IPS-NIHi11 (cell line): ENCODE measurements around the gene CTU2.
A peak's percentile ranks its signal among the peaks of the same experiment; 100 is the strongest.

Experiments
- DNase-seq: peaks from one replicate; pipeline ENCODE4 v3.0.0; 2012; ENCODE audit warnings: mixed read lengths, low spot score

CTU2 gene

GRCh38 chr16:88697116-88697830, 9.0 kb upstream of the CTU2 start:
- no peak for DNase-seq

- peak; percentile 78 for DNase-seq
Measured at GRCh38 chr16:88697831-88698615, 8.3 kb upstream of the CTU2 start.

DNA sequence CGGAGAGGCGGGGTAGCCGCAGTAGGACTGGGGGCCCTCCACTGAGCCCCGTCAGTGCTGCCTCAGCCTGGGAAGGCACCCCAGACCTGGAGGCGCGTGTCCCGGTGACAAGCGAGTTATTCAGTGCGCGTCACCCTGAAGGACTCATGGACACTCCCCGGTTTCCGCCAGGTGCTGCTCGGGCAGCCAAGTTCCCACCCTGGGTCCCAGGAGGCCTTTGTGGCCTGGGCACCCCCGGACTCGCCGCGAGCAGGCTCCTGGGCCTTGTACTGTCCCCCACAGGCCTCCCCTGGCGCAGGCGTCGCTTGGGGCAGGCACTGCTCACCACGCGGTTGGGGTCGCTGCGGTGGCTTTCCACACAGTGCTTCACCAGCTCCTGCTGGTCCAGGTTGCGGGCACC, 7.7 kb upstream of the CTU2 start:
- no peak for DNase-seq

- DNase-seq: no peak
Measured at GRCh38 chr16:88699180-88699579, 7.1 kb upstream of the CTU2 start.

GRCh38 chr16:88700322-88700635, 6.0 kb upstream of the CTU2 start:
- no peak for DNase-seq

DNA sequence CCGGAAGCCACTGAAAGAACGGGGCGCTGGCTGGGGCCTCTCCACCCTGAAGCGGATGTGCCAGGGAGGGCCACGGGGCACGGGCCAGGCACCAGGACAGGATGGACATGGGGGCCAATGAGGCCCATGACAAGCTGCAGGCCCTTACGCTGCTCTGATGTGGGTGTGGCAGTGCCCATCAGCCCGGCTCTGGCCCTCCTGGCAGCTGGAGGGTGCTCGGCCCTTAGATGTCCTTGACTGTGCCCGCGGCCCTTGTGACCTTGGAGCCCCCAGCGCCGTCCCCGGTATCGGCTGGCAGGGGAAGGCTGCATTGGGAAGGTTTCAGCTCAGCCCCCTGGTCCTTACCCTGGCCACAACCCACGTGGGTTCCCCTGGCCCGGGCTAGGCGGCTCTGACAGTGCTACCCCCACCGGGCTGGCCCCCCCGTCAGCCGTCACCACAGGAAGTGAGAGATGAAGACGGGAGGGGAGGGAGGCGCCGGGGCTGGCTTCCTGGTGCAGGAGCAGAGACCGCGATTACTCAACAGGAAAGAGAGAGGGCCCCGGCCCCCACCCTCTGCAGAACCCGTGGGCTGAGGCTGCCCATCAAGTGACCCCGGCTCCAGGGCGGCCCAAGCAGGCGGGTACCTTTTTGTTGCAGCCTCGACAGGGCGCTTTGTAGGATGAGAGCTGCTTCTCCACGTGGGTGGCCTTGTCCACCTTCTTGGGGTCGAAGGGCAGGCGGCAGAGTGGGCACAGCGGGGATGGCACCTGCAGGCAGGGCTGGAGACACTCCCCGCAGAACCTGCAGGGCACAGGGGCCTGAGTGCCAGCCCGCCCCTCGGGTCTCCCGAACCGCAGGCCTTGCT, 5.4 kb upstream of the CTU2 start:
- DNase-seq: no peak

DNA sequence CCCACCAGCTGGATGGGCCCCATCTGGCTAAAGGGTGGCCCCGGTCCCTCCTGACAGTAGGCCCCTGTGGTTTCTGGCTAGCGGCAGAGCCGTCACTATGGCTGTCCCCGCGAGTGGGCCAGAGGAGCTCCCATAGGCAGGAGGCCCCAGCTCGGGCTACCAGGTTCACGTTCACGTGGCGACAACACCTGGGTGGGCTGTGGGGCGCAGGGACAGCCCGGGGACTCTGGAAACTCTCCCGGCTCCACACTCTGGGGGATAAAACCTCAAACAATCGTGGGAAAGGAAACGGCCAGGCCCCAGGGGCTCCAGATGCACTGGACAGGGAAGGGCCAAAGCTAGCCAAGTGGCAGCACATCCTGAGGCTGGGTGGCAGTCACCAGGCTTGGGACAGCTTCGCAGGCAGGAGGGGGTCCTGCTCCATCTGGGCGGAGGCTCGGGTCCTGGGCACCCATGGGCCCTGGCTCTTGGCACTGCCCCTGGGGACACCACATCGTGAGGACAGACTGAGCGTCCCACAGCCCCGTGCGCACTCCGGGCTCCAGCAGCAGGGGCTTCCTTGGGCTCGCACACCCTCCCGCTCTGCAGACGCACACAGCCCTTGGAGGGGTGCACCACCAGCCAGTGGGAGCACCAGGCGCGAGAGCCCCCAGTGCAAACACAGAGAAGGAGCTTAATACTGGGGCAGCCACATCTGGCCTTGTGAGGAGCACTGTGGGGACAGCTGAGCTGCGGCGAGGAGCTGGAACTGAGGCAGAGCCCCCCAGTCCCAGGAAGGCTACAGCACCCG, 4.5 kb upstream of the CTU2 start:
- DNase-seq: no peak

GRCh38 chr16:88702371-88703210, 3.7 kb upstream of the CTU2 start:
- DNase-seq: no peak

DNA sequence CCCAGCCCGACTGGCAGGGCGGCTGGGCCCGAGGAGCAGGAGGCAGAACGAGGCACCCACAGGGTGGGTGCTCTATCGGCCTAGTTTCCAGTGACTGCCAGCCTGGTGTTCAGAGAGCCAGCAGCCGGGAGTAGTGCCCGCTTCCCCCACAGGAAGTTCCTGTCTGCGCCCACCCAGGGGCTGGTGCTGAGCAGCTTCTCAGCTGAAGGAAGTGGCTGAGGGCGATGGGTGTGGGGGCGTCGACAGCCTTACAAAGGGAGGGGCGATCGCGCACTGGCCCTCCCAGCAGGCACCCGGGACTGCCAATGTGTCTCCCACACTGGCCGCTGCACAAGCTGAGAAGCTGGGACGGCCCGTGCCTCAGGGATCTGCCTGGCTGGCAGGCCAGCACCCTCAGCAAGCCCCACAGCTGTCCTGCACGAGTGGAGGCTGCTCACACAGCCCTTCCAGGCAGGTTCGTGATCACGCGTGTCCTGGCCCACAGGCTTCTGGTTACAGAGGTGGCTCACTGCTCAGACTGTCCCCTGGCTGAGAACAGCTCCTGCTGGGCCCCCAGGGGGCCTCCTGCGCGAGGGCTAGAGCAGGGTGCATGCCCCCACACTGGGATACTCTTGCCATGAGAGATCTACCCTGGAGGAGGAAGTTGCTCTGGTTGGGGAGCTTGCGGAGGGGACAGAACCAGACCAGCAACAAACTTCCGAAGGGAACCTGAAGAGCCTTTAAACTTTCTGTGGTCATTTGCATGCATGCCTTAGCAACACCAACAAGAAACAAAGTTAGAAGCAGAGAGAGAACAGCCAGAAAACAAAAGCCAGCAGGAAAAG, 2.6 kb upstream of the CTU2 start:
- no peak for DNase-seq

DNA sequence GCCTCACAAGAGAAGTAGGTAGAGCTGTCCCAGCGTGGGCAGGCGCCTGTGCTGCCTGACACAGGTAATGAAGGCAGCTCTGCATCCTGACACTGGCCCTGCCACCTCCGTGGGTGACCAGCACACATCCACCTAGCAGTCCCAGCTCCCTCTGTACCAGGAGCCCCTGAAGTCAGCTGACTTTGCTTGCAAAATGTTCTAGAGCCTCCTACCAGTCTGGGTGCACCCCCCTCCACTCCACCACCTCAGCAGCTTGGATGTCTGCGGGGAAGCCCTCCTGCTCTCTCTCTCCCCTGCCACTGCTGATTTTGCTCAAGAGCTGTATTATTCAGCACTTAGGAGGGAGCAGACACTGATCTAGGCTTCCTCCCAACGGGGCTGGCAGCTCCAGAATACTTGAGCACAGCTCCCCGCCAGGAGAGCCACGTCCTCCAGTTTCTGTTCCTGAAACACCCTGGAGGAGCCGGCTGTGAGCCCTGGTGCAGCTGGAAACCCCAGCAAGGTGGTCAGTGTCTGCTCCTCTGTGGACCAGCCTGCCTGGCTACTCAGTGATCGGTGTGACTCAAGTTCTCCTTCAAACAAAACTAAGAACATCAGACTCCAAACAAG, 1.1 kb upstream of the CTU2 start:
- no peak for DNase-seq

DNA sequence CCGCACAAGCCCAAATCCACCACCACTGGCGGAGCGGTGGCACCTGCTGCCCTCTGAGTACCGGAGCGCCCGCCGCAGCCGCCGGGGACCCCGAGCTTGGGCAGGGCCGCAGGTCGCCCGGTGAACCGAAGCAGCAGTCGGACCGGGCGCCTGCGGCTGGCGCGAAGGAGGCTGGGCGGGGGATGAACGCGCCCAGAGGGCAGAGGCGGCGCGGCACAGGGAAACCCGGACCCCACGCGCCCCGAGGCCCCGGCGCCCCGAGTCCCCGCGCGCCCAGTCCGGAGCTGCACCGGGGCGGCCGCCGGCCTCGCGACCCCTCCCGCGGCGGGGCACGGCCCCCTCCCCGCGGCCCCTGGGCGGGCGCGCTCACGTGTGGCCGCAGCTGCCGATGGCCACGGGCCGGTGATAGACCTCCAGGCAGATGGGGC, 488 bp upstream of the CTU2 start:
- peak; percentile 75 for DNase-seq

GRCh38 chr16:88706965-88707826, 893 bp downstream of the CTU2 start:
- no peak for DNase-seq

DNA sequence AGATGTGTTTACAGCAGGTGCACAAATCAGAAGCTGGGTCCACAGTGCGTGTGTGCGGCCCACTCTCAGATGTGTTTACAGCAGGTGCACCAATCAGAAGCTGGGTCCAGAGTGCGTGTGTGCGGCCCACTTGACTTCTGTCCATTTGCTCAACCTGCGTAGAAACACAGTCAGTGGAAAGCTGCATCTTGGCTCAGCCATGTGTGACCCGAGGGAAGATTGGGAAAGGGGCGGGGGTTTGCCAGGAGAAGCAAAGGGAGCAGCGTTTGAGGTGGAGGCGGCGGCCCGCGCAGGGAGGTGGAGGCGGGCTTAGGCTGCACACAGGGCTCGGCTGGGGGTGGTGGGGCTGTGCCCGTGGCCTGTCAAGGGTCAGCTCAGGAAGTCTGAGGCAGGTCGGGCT, 4.3 kb downstream of the CTU2 start:
- no peak for DNase-seq

- no peak for DNase-seq
Measured at GRCh38 chr16:88711750-88712340, 5.5 kb downstream of the CTU2 start.

DNA sequence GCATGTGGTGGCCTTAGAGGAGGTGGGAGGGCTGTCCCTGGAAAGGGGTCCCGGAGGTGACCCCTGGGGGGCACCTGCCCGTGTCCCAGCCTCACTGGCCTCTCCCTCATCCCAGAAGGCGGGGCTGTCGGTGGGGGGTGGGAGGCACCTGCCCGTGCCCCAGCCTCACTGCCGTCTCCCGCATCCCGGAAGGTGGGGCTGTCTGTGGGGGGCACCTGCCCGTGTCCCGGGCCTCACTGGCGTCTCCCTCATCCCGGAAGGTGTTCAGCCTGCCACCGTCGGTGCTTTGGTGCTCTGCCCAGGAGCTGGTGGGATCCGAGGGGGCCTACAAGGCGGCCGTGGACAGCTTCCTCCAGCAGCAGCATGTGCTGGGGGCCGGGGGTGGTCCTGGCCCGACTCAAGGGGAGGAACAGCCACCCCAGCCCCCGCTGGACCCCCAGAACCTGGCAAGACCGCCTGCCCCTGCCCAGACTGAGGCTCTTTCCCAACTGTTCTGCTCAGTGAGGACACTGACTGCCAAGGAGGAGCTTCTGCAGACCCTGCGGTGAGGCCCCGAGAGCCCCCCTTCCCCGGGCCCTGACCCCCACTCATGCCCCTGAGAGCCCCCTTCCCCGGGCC, 6.2 kb downstream of the CTU2 start:
- no peak for DNase-seq

DNA sequence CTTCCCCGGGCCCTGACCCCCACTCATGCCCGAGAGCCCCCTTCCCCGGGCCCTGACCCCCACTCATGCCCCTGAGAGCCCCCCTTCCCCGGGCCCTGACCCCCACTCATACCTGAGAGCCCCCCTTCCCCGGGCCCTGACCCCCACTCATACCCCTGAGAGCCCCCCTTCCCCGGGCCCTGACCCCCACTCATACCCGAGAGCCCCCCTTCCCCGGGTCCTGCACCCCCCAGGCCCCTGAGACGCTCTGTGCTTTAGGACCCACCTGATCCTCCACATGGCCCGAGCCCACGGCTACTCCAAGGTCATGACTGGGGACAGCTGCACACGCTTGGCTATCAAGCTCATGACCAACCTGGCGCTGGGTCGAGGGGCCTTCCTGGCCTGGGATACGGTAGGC, 6.8 kb downstream of the CTU2 start:
- DNase-seq: no peak

DNA sequence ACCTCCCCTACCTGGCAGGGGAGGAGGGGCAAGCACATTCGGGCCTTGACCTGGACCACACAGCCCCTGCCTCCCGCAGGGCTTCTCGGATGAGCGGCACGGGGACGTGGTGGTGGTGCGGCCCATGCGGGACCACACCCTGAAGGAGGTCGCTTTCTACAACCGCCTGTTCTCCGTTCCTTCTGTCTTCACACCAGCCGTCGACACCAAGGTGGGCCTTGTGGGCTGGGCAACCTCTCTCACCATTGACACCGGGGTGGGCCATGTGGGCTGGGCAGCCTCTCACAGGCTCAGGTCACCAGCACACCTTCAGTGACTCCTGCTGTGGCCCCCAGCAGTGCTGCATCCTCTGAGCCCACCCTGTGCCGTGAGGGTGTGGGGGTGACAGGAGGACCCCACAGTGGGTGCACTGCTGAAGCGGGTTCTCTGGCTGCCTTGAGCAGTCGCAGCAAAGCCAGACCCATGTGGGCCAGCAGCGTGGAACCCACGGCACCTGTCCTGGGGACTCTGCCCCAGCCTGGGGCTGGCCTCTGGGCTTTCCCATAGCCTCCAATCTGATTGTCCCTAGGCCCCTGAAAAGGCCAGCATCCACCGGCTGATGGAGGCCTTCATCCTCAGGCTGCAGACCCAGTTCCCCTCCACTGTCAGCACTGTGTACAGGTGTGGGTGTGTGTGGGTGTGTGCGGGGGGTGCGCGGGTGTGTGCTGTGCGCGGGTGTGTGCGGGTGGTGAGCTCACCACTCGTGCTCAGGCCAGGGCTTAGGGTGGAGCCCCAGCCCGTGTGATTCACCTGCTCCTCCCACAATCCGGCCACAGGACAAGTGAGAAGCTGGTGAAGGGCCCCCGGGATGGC, 7.5 kb downstream of the CTU2 start:
- DNase-seq: no peak
